ENCODE data around the gene ARRB1. TPM values are rescaled to one million over a fixed set of nuclear protein-coding genes. Genes with fewer than 3 reads are reported as not detected.
"Not testable (repeated sequence)": the region's sequence is repeated elsewhere in the genome, so short reads cannot be mapped to it uniquely, and the experiment has no call there.

Gene ARRB1
- total RNA-seq, 1 donor from 2014 or later = 32.8 TPM

- peak overlapping the region; percentile 28 for H3K4me3 Mint-ChIP-seq
- H3K27ac Mint-ChIP-seq = peak overlapping the region; percentile 62
- H3K27me3 Mint-ChIP-seq = no peaks in the 10 kb centered on the region
- peaks cover 22% of the 10 kb centered on the region for H3K4me1 Mint-ChIP-seq (ENCODE audit: unreplicated experiment)
- peaks cover 4% of the 10 kb centered on the region for H3K9me3 Mint-ChIP-seq
- H3K36me3 Mint-ChIP-seq = no peaks in the 10 kb centered on the region
- peak; percentile 99 for TF ChIP-seq CTCF (conservative IDR thresholded peaks at IDR 0.05)
- DNase-seq (ENCODE audit: extremely low spot score, unreplicated experiment) = peak; percentile 77
Measured at GRCh38 chr11:75384438-75385080, 33.1 kb upstream of the ARRB1 start.

- DNase-seq (ENCODE audit: extremely low spot score, unreplicated experiment) = no peak
- Mint-ChIP-seq H3K27me3 (no peaks in the 10 kb centered on the region), H3K9me3 (peaks cover 4% of the 10 kb centered on the region), H3K4me1 (ENCODE audit: unreplicated experiment) (peaks cover 22% of the 10 kb centered on the region), H3K36me3 (no peaks in the 10 kb centered on the region), H3K27ac (peak overlapping the region; percentile 48), H3K4me3 (no peak overlapping the region)
- no peak for TF ChIP-seq CTCF (conservative IDR thresholded peaks at IDR 0.05)
Measured at GRCh38 chr11:75383246-75383645, 31.8 kb upstream of the ARRB1 start.

- TF ChIP-seq CTCF (conservative IDR thresholded peaks at IDR 0.05) = no peak
- Mint-ChIP-seq H3K9me3 (peaks cover 4% of the 10 kb centered on the region), H3K27ac (peak overlapping the region; percentile 99), H3K27me3 (no peaks in the 10 kb centered on the region), H3K36me3 (no peaks in the 10 kb centered on the region), H3K4me1 (ENCODE audit: unreplicated experiment) (peaks cover 22% of the 10 kb centered on the region), H3K4me3 (peak overlapping the region; percentile 80)
- no peak for DNase-seq (ENCODE audit: extremely low spot score, unreplicated experiment)
Measured at GRCh38 chr11:75380716-75381420, 29.4 kb upstream of the ARRB1 start.

GRCh38 chr11:75380245-75380644, 28.8 kb upstream of the ARRB1 start:
- peak overlapping the region; percentile 99 for H3K27ac Mint-ChIP-seq
- no peak for TF ChIP-seq CTCF (conservative IDR thresholded peaks at IDR 0.05)

GRCh38 chr11:75378776-75379175, 27.3 kb upstream of the ARRB1 start:
- DNase-seq (ENCODE audit: extremely low spot score, unreplicated experiment); H3K4me3 Mint-ChIP-seq; H3K27me3 Mint-ChIP-seq; H3K27ac Mint-ChIP-seq; H3K9me3 Mint-ChIP-seq; H3K36me3 Mint-ChIP-seq: not testable (repeated sequence)
- H3K4me1 Mint-ChIP-seq (ENCODE audit: unreplicated experiment) = peaks cover 16% of the 10 kb centered on the region

More at GRCh38 chr11:75380245-75380644, 28.8 kb upstream of the ARRB1 start:
- H3K4me1 Mint-ChIP-seq (ENCODE audit: unreplicated experiment) = peaks cover 22% of the 10 kb centered on the region
- H3K27me3 Mint-ChIP-seq = no peaks in the 10 kb centered on the region
- H3K4me3 Mint-ChIP-seq = no peak overlapping the region
- no peaks in the 10 kb centered on the region for H3K36me3 Mint-ChIP-seq
- peaks cover 4% of the 10 kb centered on the region for H3K9me3 Mint-ChIP-seq
- no peak for DNase-seq (ENCODE audit: extremely low spot score, unreplicated experiment)

GRCh38 chr11:75376175-75376574, 24.7 kb upstream of the ARRB1 start:
- Mint-ChIP-seq H3K27me3 (peaks cover 4% of the 10 kb centered on the region), H3K4me1 (ENCODE audit: unreplicated experiment) (peaks cover 16% of the 10 kb centered on the region), H3K36me3 (no peaks in the 10 kb centered on the region), H3K27ac (no peak overlapping the region), H3K4me3 (no peak overlapping the region), H3K9me3 (peaks cover 4% of the 10 kb centered on the region)
- no peak for TF ChIP-seq CTCF (conservative IDR thresholded peaks at IDR 0.05)
- DNase-seq (ENCODE audit: extremely low spot score, unreplicated experiment) = no peak
